Measurements from ENCODE around the gene SERTAD1.

DNA sequence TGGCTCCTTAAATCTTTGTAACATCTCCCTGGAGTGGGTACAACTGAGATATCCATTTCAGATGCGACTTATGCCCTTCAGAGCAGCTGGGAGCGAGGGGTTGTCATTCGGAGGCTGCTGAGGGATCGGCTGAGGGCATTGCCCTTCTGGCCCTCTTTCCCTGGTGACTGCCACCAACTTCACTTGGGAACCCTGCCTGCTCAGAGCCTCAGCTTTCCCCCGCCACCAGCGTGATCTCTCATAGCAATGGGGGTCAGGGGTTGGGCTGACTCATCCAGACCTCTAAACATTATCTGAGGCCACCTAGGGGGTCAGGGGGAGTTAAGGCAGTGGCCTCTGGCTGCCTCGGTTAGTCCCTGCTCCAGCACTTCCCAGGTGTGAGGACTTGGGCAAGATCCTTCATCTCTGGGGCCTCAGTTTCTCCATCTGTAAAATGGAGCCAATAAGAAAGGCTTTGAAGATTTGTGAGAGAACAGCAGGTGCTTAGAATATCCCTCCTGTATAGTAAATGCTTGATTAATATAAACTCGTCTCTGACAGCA lies 13.8 kb downstream of the SERTAD1 start:
- no peak for TF ChIP-seq EZH2phosphoT487 (conservative IDR thresholded peaks at IDR 0.05; ENCODE audit: low read length)
- TF ChIP-seq, protein P1, sequence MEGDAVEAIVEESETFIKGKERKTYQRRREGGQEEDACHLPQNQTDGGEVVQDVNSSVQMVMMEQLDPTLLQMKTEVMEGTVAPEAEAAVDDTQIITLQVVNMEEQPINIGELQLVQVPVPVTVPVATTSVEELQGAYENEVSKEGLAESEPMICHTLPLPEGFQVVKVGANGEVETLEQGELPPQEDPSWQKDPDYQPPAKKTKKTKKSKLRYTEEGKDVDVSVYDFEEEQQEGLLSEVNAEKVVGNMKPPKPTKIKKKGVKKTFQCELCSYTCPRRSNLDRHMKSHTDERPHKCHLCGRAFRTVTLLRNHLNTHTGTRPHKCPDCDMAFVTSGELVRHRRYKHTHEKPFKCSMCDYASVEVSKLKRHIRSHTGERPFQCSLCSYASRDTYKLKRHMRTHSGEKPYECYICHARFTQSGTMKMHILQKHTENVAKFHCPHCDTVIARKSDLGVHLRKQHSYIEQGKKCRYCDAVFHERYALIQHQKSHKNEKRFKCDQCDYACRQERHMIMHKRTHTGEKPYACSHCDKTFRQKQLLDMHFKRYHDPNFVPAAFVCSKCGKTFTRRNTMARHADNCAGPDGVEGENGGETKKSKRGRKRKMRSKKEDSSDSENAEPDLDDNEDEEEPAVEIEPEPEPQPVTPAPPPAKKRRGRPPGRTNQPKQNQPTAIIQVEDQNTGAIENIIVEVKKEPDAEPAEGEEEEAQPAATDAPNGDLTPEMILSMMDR (IDR thresholded peaks at IDR 0.05; ENCODE audit: insufficient read depth, low read length, poor library complexity, severe bottlenecking), result no peak

All from SU-DHL-6 (cell line).